Dermis blood vessel endothelial cell (primary cell): ENCODE results near the gene HOXD11. TPM values are rescaled to one million over a fixed set of nuclear protein-coding genes. Genes with fewer than 3 reads are reported as not detected.

Experiments
- DNase-seq: peaks from one replicate; pipeline ENCODE4 v3.0.0; 2010
- total RNA-seq: library from RNA; depleted of rRNA; stranded (reverse); fragments of >200 nt; gene quantifications from 2 replicates; pipeline ENCODE4 v1.2.3, GENCODE V29; 2014

Gene HOXD11
- total RNA-seq, 1 donor from 2014 or later = 0.17 TPM

- peak; percentile 40 for DNase-seq
Measured at GRCh38 chr2:176107731-176108181, 676 bp downstream of the HOXD11 start.

- DNase-seq = no peak
Measured at GRCh38 chr2:176109192-176109901, 2.3 kb downstream of the HOXD11 start.

GRCh38 chr2:176109946-176110345 is 2.9 kb downstream of the HOXD11 start:
- no peak for DNase-seq

GRCh38 chr2:176110415-176111308 is 3.6 kb downstream of the HOXD11 start:
- no peak for DNase-seq

- peak; percentile 88 for DNase-seq
Measured at GRCh38 chr2:176111309-176111663, 4.2 kb downstream of the HOXD11 start.

- DNase-seq = no peak
Measured at GRCh38 chr2:176111846-176112374, 4.8 kb downstream of the HOXD11 start.

GRCh38 chr2:176112375-176113302 is 5.6 kb downstream of the HOXD11 start:
- DNase-seq = no peak

- no peak for DNase-seq
Measured at GRCh38 chr2:176114120-176114929, 7.2 kb downstream of the HOXD11 start.

GRCh38 chr2:176114930-176115625 is 8.0 kb downstream of the HOXD11 start:
- DNase-seq = no peak

GRCh38 chr2:176115883-176116813 is 9.1 kb downstream of the HOXD11 start, which contains the start of gene HOXD10:
TSS of gene HOXD10 (plus strand) at chr2:176116778. CDS start at chr2:176116834, 56 bp downstream.
- peak; percentile 98 for DNase-seq

- DNase-seq = peak; percentile 64
Measured at GRCh38 chr2:176117162-176117822, 10.2 kb downstream of the HOXD11 start.

GRCh38 chr2:176117823-176118371 is 10.8 kb downstream of the HOXD11 start:
- DNase-seq = peak; percentile 42

- DNase-seq = peak; percentile 92
Measured at GRCh38 chr2:176118601-176119339, 11.7 kb downstream of the HOXD11 start.

- peak; percentile 63 for DNase-seq
Measured at GRCh38 chr2:176120364-176121189, 13.5 kb downstream of the HOXD11 start.

- DNase-seq = peak; percentile 61
Measured at GRCh38 chr2:176121190-176122051, 14.3 kb downstream of the HOXD11 start.
